ENCODE data around the gene SUPT7L.

The SUPT7L gene

DNA sequence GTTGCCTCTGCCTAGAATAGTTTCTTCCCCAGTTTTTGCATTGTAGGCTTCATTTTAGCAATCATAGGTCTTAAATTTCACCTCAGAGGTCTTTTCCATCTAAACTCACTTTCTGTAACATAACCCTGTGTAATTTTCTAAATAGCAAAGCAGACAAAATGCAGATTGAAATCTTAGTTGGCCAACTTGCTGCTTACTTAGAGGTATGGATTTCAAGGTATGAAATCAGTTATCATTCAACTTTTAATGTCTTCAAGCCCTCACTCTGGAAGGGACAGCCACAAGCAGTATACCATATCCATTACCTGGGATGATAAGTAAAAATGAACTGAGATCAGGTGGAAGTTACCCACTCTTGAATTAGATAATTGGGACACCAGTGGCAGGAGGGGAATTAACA, 38.5 kb downstream of the SUPT7L start:
- TF ChIP-seq CSDC2 (CRISPR knock-in tag; IDR thresholded peaks at IDR 0.05) (no peak), GLIS3 (CRISPR knock-in tag; IDR thresholded peaks at IDR 0.05) (no peak), ZC3H10 (CRISPR knock-in tag; IDR thresholded peaks at IDR 0.05) (no peak), TOX (CRISPR knock-in tag; IDR thresholded peaks at IDR 0.05; ENCODE audit: borderline replicate concordance) (no peak), BACH2 (CRISPR knock-in tag; IDR thresholded peaks at IDR 0.05; ENCODE audit: borderline replicate concordance) (no peak), ZFP3 (CRISPR knock-in tag; IDR thresholded peaks at IDR 0.05) (no peak), ESRRG (CRISPR knock-in tag; IDR thresholded peaks at IDR 0.05) (no peak), PPARA (CRISPR knock-in tag; IDR thresholded peaks at IDR 0.05; ENCODE audit: borderline replicate concordance) (no peak), ZNF565 (CRISPR knock-in tag; conservative IDR thresholded peaks at IDR 0.05; ENCODE audit: low read depth) (no peak), SNAI2 (CRISPR knock-in tag; IDR thresholded peaks at IDR 0.05) (no peak), TCF4 (CRISPR knock-in tag; IDR thresholded peaks at IDR 0.05; ENCODE audit: borderline replicate concordance) (no peak), OSR1 (CRISPR knock-in tag; IDR thresholded peaks at IDR 0.05) (no peak), ZNF70 (CRISPR knock-in tag; IDR thresholded peaks at IDR 0.05) (no peak), ZFP30 (CRISPR knock-in tag; IDR thresholded peaks at IDR 0.05) (no peak)
- TF ChIP-seq, protein P1, sequence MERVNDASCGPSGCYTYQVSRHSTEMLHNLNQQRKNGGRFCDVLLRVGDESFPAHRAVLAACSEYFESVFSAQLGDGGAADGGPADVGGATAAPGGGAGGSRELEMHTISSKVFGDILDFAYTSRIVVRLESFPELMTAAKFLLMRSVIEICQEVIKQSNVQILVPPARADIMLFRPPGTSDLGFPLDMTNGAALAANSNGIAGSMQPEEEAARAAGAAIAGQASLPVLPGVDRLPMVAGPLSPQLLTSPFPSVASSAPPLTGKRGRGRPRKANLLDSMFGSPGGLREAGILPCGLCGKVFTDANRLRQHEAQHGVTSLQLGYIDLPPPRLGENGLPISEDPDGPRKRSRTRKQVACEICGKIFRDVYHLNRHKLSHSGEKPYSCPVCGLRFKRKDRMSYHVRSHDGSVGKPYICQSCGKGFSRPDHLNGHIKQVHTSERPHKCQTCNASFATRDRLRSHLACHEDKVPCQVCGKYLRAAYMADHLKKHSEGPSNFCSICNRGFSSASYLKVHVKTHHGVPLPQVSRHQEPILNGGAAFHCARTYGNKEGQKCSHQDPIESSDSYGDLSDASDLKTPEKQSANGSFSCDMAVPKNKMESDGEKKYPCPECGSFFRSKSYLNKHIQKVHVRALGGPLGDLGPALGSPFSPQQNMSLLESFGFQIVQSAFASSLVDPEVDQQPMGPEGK (CRISPR knock-in tag; IDR thresholded peaks at IDR 0.05; ENCODE audit: borderline replicate concordance), result no peak
- TF ChIP-seq, protein P2, sequence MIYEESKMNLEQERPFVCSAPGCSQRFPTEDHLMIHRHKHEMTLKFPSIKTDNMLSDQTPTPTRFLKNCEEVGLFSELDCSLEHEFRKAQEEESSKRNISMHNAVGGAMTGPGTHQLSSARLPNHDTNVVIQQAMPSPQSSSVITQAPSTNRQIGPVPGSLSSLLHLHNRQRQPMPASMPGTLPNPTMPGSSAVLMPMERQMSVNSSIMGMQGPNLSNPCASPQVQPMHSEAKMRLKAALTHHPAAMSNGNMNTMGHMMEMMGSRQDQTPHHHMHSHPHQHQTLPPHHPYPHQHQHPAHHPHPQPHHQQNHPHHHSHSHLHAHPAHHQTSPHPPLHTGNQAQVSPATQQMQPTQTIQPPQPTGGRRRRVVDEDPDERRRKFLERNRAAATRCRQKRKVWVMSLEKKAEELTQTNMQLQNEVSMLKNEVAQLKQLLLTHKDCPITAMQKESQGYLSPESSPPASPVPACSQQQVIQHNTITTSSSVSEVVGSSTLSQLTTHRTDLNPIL (CRISPR knock-in tag; IDR thresholded peaks at IDR 0.05; ENCODE audit: low read depth), result no peak

DNA sequence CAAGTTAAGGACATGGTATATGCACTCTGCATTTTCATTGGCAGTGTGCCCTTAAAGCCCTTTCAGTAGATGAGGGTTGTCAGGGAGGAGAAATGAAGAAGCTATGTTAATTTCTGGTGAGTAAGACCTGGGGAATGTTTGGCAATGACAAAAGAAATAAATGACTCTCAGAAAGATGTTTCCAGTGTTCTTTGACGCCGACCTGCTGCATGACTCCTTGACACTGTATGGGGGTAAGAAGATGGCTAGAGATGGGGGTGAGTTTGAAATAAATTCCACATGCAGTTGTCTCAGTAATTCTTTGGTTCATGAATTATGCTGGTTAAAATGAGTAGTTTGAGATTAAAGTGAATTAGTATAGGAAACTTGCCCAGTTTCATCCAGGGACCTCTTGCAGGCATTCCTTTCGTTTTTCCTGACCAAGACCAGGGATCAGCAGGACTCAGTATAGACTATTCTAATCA, 40.5 kb downstream of the SUPT7L start:
- peak; percentile 84 for ATAC-seq
- TF ChIP-seq, protein P2 (CRISPR knock-in tag; IDR thresholded peaks at IDR 0.05; ENCODE audit: low read depth), result peak; percentile 47; the same call in 1 of the 2 replicates
- TF ChIP-seq ESRRG (CRISPR knock-in tag; IDR thresholded peaks at IDR 0.05), result 0 out of 2 replicates have a peak, but pooled peaks have one; percentile 39
- no peak for TF ChIP-seq ZFP30 (CRISPR knock-in tag; IDR thresholded peaks at IDR 0.05)
- peak; percentile 93 for TF ChIP-seq ISL1 (CRISPR knock-in tag; IDR thresholded peaks at IDR 0.05)
- peak; percentile 17; the same call in 1 of the 2 replicates for TF ChIP-seq SNAI2 (CRISPR knock-in tag; IDR thresholded peaks at IDR 0.05)
- TF ChIP-seq, protein P3, sequence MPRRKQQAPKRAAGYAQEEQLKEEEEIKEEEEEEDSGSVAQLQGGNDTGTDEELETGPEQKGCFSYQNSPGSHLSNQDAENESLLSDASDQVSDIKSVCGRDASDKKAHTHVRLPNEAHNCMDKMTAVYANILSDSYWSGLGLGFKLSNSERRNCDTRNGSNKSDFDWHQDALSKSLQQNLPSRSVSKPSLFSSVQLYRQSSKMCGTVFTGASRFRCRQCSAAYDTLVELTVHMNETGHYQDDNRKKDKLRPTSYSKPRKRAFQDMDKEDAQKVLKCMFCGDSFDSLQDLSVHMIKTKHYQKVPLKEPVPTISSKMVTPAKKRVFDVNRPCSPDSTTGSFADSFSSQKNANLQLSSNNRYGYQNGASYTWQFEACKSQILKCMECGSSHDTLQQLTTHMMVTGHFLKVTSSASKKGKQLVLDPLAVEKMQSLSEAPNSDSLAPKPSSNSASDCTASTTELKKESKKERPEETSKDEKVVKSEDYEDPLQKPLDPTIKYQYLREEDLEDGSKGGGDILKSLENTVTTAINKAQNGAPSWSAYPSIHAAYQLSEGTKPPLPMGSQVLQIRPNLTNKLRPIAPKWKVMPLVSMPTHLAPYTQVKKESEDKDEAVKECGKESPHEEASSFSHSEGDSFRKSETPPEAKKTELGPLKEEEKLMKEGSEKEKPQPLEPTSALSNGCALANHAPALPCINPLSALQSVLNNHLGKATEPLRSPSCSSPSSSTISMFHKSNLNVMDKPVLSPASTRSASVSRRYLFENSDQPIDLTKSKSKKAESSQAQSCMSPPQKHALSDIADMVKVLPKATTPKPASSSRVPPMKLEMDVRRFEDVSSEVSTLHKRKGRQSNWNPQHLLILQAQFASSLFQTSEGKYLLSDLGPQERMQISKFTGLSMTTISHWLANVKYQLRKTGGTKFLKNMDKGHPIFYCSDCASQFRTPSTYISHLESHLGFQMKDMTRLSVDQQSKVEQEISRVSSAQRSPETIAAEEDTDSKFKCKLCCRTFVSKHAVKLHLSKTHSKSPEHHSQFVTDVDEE (CRISPR knock-in tag; IDR thresholded peaks at IDR 0.05), result no peak
- peak; percentile 64; the same call in 1 of the 2 replicates for TF ChIP-seq ZFP3 (CRISPR knock-in tag; IDR thresholded peaks at IDR 0.05)
- TF ChIP-seq, protein P1 (CRISPR knock-in tag; IDR thresholded peaks at IDR 0.05; ENCODE audit: borderline replicate concordance), result peak; percentile 90
- peak; percentile 55; the same call in 1 of the 2 replicates for TF ChIP-seq CSDC2 (CRISPR knock-in tag; IDR thresholded peaks at IDR 0.05)
- TF ChIP-seq TOX (CRISPR knock-in tag; IDR thresholded peaks at IDR 0.05; ENCODE audit: borderline replicate concordance), result no peak
- TF ChIP-seq ZNF8 (CRISPR knock-in tag; IDR thresholded peaks at IDR 0.05), result no peak
- TF ChIP-seq RARB (CRISPR knock-in tag; IDR thresholded peaks at IDR 0.05), result no peak
- TF ChIP-seq GLIS3 (CRISPR knock-in tag; IDR thresholded peaks at IDR 0.05), result peak; percentile 79
- TF ChIP-seq ZNF565 (CRISPR knock-in tag; conservative IDR thresholded peaks at IDR 0.05; ENCODE audit: low read depth), result no peak

More for the DNA sequence above, 38.5 kb downstream of the SUPT7L start:
- ATAC-seq, result no peak

DNA sequence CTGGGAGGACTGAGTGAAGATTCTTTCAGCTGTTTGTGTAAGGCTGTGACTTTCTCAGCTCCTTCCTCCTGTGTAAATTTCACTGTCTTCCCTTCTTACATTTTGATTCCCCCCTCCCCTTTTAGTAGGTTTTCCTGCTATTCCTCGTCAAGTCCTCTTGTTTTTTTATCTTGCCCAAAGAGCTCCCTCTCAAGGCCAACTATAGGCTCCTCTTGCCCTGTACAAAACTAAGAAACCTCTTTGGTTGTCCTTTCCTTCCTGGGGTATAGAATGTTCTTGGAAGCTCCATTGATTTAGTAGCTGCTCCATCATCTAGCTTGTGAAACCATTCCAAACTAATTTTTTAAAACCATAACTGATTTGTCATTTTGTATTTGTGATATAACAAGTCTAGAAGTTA, 41.9 kb downstream of the SUPT7L start:
- no peak for ATAC-seq
- TF ChIP-seq, protein P1 (CRISPR knock-in tag; IDR thresholded peaks at IDR 0.05; ENCODE audit: borderline replicate concordance), result no peak
- TF ChIP-seq SNAI2 (CRISPR knock-in tag; IDR thresholded peaks at IDR 0.05) (no peak), CSDC2 (CRISPR knock-in tag; IDR thresholded peaks at IDR 0.05) (no peak), ARNTL (CRISPR knock-in tag; IDR thresholded peaks at IDR 0.05; ENCODE audit: borderline replicate concordance, low read depth) (no peak), RARB (CRISPR knock-in tag; IDR thresholded peaks at IDR 0.05) (no peak), ZFP30 (CRISPR knock-in tag; IDR thresholded peaks at IDR 0.05) (no peak)
- TF ChIP-seq, protein P2 (CRISPR knock-in tag; IDR thresholded peaks at IDR 0.05; ENCODE audit: low read depth), result no peak

All from SK-N-SH treated with all-trans-retinoic acid at 6 μM for 48 hours (cell line).